ENCODE results near the gene RAB39A. TPM values are rescaled to one million over a fixed set of nuclear protein-coding genes. Genes with fewer than 3 reads are reported as not detected.
"Not testable (repeated sequence)": the region's sequence is repeated elsewhere in the genome, so short reads cannot be mapped to it uniquely, and the experiment has no call there.

RAB39A gene
- total RNA-seq, 1 experiment from 2014 or later, result 17.2 TPM

GRCh38 chr11:107916671-107917241 is 11.5 kb upstream of the RAB39A start:
- CTCF ChIA-PET, result interaction anchor here (0.5 to 1.0 kb wide), 3 partner anchors 83 to 349 kb away, joined by 3 to 5 read pairs (median 3); no protein-coding TSS in a partner anchor
- no peak overlapping the region for H3K27ac ChIP-seq (ENCODE audit: low read depth, low read length, poor library complexity, severe bottlenecking)
- H3K27me3 ChIP-seq (replicated peaks; ENCODE audit: insufficient read depth, low read depth, low read length, poor library complexity), result no peaks in the 10 kb centered on the region
- no peak for TF ChIP-seq EZH2 (IDR thresholded peaks at IDR 0.05; ENCODE audit: borderline replicate concordance, low read depth, low read length, poor library complexity, severe bottlenecking)
- TF ChIP-seq, protein P1, sequence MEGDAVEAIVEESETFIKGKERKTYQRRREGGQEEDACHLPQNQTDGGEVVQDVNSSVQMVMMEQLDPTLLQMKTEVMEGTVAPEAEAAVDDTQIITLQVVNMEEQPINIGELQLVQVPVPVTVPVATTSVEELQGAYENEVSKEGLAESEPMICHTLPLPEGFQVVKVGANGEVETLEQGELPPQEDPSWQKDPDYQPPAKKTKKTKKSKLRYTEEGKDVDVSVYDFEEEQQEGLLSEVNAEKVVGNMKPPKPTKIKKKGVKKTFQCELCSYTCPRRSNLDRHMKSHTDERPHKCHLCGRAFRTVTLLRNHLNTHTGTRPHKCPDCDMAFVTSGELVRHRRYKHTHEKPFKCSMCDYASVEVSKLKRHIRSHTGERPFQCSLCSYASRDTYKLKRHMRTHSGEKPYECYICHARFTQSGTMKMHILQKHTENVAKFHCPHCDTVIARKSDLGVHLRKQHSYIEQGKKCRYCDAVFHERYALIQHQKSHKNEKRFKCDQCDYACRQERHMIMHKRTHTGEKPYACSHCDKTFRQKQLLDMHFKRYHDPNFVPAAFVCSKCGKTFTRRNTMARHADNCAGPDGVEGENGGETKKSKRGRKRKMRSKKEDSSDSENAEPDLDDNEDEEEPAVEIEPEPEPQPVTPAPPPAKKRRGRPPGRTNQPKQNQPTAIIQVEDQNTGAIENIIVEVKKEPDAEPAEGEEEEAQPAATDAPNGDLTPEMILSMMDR (conservative IDR thresholded peaks at IDR 0.05; ENCODE audit: low read depth, low read length), result peak; percentile 96
- POLR2A ChIA-PET (ENCODE audit: low non-redundant PET), result no interaction called here
- H3K9me3 ChIP-seq (ENCODE audit: low read depth, low read length, poor library complexity, severe bottlenecking), result no peaks in the 10 kb centered on the region
- H3K4me3 ChIP-seq (ENCODE audit: low read depth, low read length, poor library complexity, severe bottlenecking), result no peak overlapping the region
- no peaks in the 10 kb centered on the region for H3K36me3 ChIP-seq (ENCODE audit: insufficient read depth, low read length, poor library complexity, severe bottlenecking)
- BruUV-seq (replicated peaks), result no TSS peak
- intact Hi-C loops (cut with micrococcal nuclease; ENCODE audit: unreplicated experiment), result no loop called here
- H3K4me1 ChIP-seq (ENCODE audit: insufficient read depth, low read length, poor library complexity, severe bottlenecking), result no peaks in the 10 kb centered on the region
- peak; percentile 77 for DNase-seq (ENCODE audit: low spot score)

DNA sequence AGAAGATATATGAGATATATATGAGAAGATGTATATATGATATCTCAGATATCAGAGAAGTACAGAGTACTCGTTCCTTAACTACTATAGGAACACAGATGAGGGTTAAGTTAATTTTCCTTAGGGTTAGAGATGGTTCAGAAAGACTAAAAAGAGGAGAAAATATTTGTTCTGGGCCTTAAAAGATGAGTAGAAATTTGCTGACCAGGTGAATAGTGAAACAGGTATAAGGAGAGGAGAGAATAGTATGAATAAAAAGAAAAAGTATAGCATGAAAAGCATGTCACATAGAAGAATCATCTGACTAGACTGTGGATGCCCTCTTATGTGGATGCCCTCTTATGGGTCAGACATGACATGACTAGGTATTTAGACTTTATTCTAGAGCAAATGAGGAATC is 6.3 kb upstream of the RAB39A start:
- no TSS peak for BruUV-seq (replicated peaks)
- no peak overlapping the region for H3K4me3 ChIP-seq (ENCODE audit: low read depth, low read length, poor library complexity, severe bottlenecking)
- H3K36me3 ChIP-seq (ENCODE audit: insufficient read depth, low read length, poor library complexity, severe bottlenecking), result no peaks in the 10 kb centered on the region
- POLR2A ChIA-PET (ENCODE audit: low non-redundant PET), result no interaction called here
- no peak overlapping the region for H3K27ac ChIP-seq (ENCODE audit: low read depth, low read length, poor library complexity, severe bottlenecking)
- H3K9me3 ChIP-seq (ENCODE audit: low read depth, low read length, poor library complexity, severe bottlenecking), result no peaks in the 10 kb centered on the region
- CTCF ChIA-PET, result no interaction called here
- peaks cover 13% of the 10 kb centered on the region for H3K27me3 ChIP-seq (replicated peaks; ENCODE audit: insufficient read depth, low read depth, low read length, poor library complexity)
- TF ChIP-seq, protein P1 (conservative IDR thresholded peaks at IDR 0.05; ENCODE audit: low read depth, low read length), result no peak
- no peak for TF ChIP-seq EZH2 (IDR thresholded peaks at IDR 0.05; ENCODE audit: borderline replicate concordance, low read depth, low read length, poor library complexity, severe bottlenecking)
- intact Hi-C loops (cut with micrococcal nuclease; ENCODE audit: unreplicated experiment), result loop anchor here (10.0 kb wide), 1 partner anchor 723 kb away; no protein-coding TSS in a partner anchor
- no peaks in the 10 kb centered on the region for H3K4me1 ChIP-seq (ENCODE audit: insufficient read depth, low read length, poor library complexity, severe bottlenecking)
- no peak for DNase-seq (ENCODE audit: low spot score)

GRCh38 chr11:107923519-107923918 is 4.7 kb upstream of the RAB39A start:
- intact Hi-C loops (cut with micrococcal nuclease; ENCODE audit: unreplicated experiment), result loop anchor here (10.0 kb wide), 1 partner anchor 721 kb away; no protein-coding TSS in a partner anchor
- CTCF ChIA-PET; BruUV-seq (replicated peaks); DNase-seq (ENCODE audit: low spot score); H3K9me3 ChIP-seq (ENCODE audit: low read depth, low read length, poor library complexity, severe bottlenecking); H3K4me1 ChIP-seq (ENCODE audit: insufficient read depth, low read length, poor library complexity, severe bottlenecking); H3K36me3 ChIP-seq (ENCODE audit: insufficient read depth, low read length, poor library complexity, severe bottlenecking); POLR2A ChIA-PET (ENCODE audit: low non-redundant PET); H3K4me3 ChIP-seq (ENCODE audit: low read depth, low read length, poor library complexity, severe bottlenecking); H3K27ac ChIP-seq (ENCODE audit: low read depth, low read length, poor library complexity, severe bottlenecking): not testable (repeated sequence)
- peaks cover 13% of the 10 kb centered on the region for H3K27me3 ChIP-seq (replicated peaks; ENCODE audit: insufficient read depth, low read depth, low read length, poor library complexity)

DNA sequence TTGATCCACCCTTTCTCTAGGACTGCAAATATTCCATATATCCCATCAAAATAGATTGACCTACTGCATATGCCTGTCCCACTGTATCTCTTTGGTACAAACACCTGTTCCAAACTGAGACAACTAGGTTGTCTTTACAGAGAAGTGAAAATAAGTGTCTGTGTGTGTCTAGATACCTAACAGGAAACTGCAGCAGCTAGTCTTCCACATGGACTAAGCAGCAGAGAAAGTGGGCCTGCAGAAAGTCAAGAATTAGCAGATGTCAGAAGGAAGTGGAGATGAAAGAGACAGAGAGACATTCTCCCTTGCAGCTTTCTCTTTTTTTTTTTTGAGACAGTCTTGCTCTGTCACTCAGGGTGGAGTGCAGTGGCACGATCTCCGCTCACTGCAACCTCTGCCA is 3.9 kb upstream of the RAB39A start:
- peaks cover 3% of the 10 kb centered on the region for H3K4me1 ChIP-seq (ENCODE audit: insufficient read depth, low read length, poor library complexity, severe bottlenecking)
- DNase-seq (ENCODE audit: low spot score), result no peak
- no TSS peak for BruUV-seq (replicated peaks)
- intact Hi-C loops (cut with micrococcal nuclease; ENCODE audit: unreplicated experiment), result loop anchor here (10.0 kb wide), 1 partner anchor 720 kb away; no protein-coding TSS in a partner anchor
- H3K36me3 ChIP-seq (ENCODE audit: insufficient read depth, low read length, poor library complexity, severe bottlenecking), result no peaks in the 10 kb centered on the region
- POLR2A ChIA-PET (ENCODE audit: low non-redundant PET), result no interaction called here
- peaks cover 13% of the 10 kb centered on the region for H3K27me3 ChIP-seq (replicated peaks; ENCODE audit: insufficient read depth, low read depth, low read length, poor library complexity)
- TF ChIP-seq EZH2 (IDR thresholded peaks at IDR 0.05; ENCODE audit: borderline replicate concordance, low read depth, low read length, poor library complexity, severe bottlenecking), result no peak
- TF ChIP-seq, protein P1 (conservative IDR thresholded peaks at IDR 0.05; ENCODE audit: low read depth, low read length), result no peak
- no peak overlapping the region for H3K27ac ChIP-seq (ENCODE audit: low read depth, low read length, poor library complexity, severe bottlenecking)
- CTCF ChIA-PET, result no interaction called here
- H3K4me3 ChIP-seq (ENCODE audit: low read depth, low read length, poor library complexity, severe bottlenecking), result no peak overlapping the region
- no peaks in the 10 kb centered on the region for H3K9me3 ChIP-seq (ENCODE audit: low read depth, low read length, poor library complexity, severe bottlenecking)
